Activated naive CD4-positive, alpha-beta T cell treated with anti-CD3 and anti-CD28 coated beads, Interleukin-2, amount 50 U/mL, for 24 hours (primary cell): ENCODE results near the gene SDHAF4.
"Not testable (repeated sequence)": the region's sequence is repeated elsewhere in the genome, so short reads cannot be mapped to it uniquely, and the experiment has no call there.

ENCODE experiments used
- H3K27ac Mint-ChIP-seq: one replicate; pipeline ENCODE4 v1.8.0; 2021; ENCODE audit warnings: mild to moderate bottlenecking, mixed read lengths
- H3K27me3 Mint-ChIP-seq: one replicate; pipeline ENCODE4 v1.8.0; 2021; ENCODE audit warnings: mixed read lengths
- H3K36me3 Mint-ChIP-seq: one replicate; pipeline ENCODE4 v1.8.0; 2021; ENCODE audit warnings: mixed read lengths
- H3K4me1 Mint-ChIP-seq: one replicate; pipeline ENCODE4 v1.8.0; 2021; ENCODE audit warnings: mixed read lengths
- H3K4me3 Mint-ChIP-seq: one replicate; pipeline ENCODE4 v1.8.0; 2021; ENCODE audit warnings: mild to moderate bottlenecking, mixed read lengths
- H3K9me3 Mint-ChIP-seq: one replicate; pipeline ENCODE4 v1.8.0; 2021; ENCODE audit warnings: mixed read lengths

The SDHAF4 gene

GRCh38 chr6:70566751-70567382 lies at the start of gene SDHAF4:
Gene SDHAF4, plus strand, starts transcription at chr6:70566930. Its CDS starts 11 bp downstream, at chr6:70566941.
- H3K9me3 Mint-ChIP-seq = no peaks in the 10 kb centered on the region
- peak within 1 kb of the TSS; percentile 89 for H3K4me3 Mint-ChIP-seq
- H3K36me3 Mint-ChIP-seq = peaks cover 4% of the 10 kb centered on the region
- peaks cover 19% of the 10 kb centered on the region for H3K4me1 Mint-ChIP-seq
- H3K27ac Mint-ChIP-seq = peak within 1 kb of the TSS; percentile 92
- no peaks in the 10 kb centered on the region for H3K27me3 Mint-ChIP-seq

- peaks cover 1% of the 10 kb centered on the region for H3K36me3 Mint-ChIP-seq
- H3K9me3 Mint-ChIP-seq = no peaks in the 10 kb centered on the region
- peaks cover 9% of the 10 kb centered on the region for H3K4me1 Mint-ChIP-seq
- H3K27ac Mint-ChIP-seq = no peak overlapping the region
- H3K27me3 Mint-ChIP-seq = no peaks in the 10 kb centered on the region
- H3K4me3 Mint-ChIP-seq = no peak overlapping the region
Measured at GRCh38 chr6:70518723-70519122, 48.0 kb upstream of the SDHAF4 start.

- Mint-ChIP-seq H3K36me3 (peaks cover 3% of the 10 kb centered on the region), H3K4me1 (peaks cover 9% of the 10 kb centered on the region), H3K4me3 (no peak overlapping the region), H3K27ac (no peak overlapping the region), H3K27me3 (no peaks in the 10 kb centered on the region), H3K9me3 (no peaks in the 10 kb centered on the region)
Measured at GRCh38 chr6:70520575-70520974, 46.2 kb upstream of the SDHAF4 start.

GRCh38 chr6:70524721-70525286 lies 41.9 kb upstream of the SDHAF4 start:
- no peaks in the 10 kb centered on the region for H3K4me1 Mint-ChIP-seq
- peaks cover 4% of the 10 kb centered on the region for H3K36me3 Mint-ChIP-seq
- H3K27ac Mint-ChIP-seq = no peak overlapping the region
- no peaks in the 10 kb centered on the region for H3K9me3 Mint-ChIP-seq
- no peak overlapping the region for H3K4me3 Mint-ChIP-seq
- H3K27me3 Mint-ChIP-seq = no peaks in the 10 kb centered on the region

- no peaks in the 10 kb centered on the region for H3K27me3 Mint-ChIP-seq
- H3K9me3 Mint-ChIP-seq = no peaks in the 10 kb centered on the region
- peaks cover 4% of the 10 kb centered on the region for H3K36me3 Mint-ChIP-seq
- no peak overlapping the region for H3K27ac Mint-ChIP-seq
- H3K4me3 Mint-ChIP-seq = no peak overlapping the region
- no peaks in the 10 kb centered on the region for H3K4me1 Mint-ChIP-seq
Measured at GRCh38 chr6:70527071-70527737, 39.5 kb upstream of the SDHAF4 start.

GRCh38 chr6:70530023-70530422 lies 36.7 kb upstream of the SDHAF4 start:
- H3K36me3 Mint-ChIP-seq = peaks cover 4% of the 10 kb centered on the region
- no peaks in the 10 kb centered on the region for H3K4me1 Mint-ChIP-seq
- H3K27ac Mint-ChIP-seq = no peak overlapping the region
- H3K4me3 Mint-ChIP-seq = no peak overlapping the region
- no peaks in the 10 kb centered on the region for H3K9me3 Mint-ChIP-seq
- no peaks in the 10 kb centered on the region for H3K27me3 Mint-ChIP-seq

GRCh38 chr6:70531133-70531532 lies 35.6 kb upstream of the SDHAF4 start:
- no peak overlapping the region for H3K27ac Mint-ChIP-seq
- no peaks in the 10 kb centered on the region for H3K4me1 Mint-ChIP-seq
- no peaks in the 10 kb centered on the region for H3K9me3 Mint-ChIP-seq
- H3K4me3 Mint-ChIP-seq = no peak overlapping the region
- no peaks in the 10 kb centered on the region for H3K27me3 Mint-ChIP-seq
- H3K36me3 Mint-ChIP-seq = peaks cover 4% of the 10 kb centered on the region

GRCh38 chr6:70537266-70537665 lies 29.5 kb upstream of the SDHAF4 start:
- no peaks in the 10 kb centered on the region for H3K4me1 Mint-ChIP-seq
- no peaks in the 10 kb centered on the region for H3K9me3 Mint-ChIP-seq
- no peak overlapping the region for H3K27ac Mint-ChIP-seq
- H3K27me3 Mint-ChIP-seq = no peaks in the 10 kb centered on the region
- H3K4me3 Mint-ChIP-seq = no peak overlapping the region
- peaks cover 8% of the 10 kb centered on the region for H3K36me3 Mint-ChIP-seq

GRCh38 chr6:70538376-70538775 lies 28.4 kb upstream of the SDHAF4 start:
- no peak overlapping the region for H3K27ac Mint-ChIP-seq
- no peaks in the 10 kb centered on the region for H3K27me3 Mint-ChIP-seq
- no peaks in the 10 kb centered on the region for H3K9me3 Mint-ChIP-seq
- H3K4me3 Mint-ChIP-seq = no peak overlapping the region
- no peaks in the 10 kb centered on the region for H3K4me1 Mint-ChIP-seq
- H3K36me3 Mint-ChIP-seq = peaks cover 5% of the 10 kb centered on the region

- H3K36me3 Mint-ChIP-seq = peaks cover 1% of the 10 kb centered on the region
Measured at GRCh38 chr6:70547313-70547712, 19.4 kb upstream of the SDHAF4 start.

GRCh38 chr6:70547905-70548304 lies 18.8 kb upstream of the SDHAF4 start:
- H3K9me3 Mint-ChIP-seq = no peaks in the 10 kb centered on the region
- no peak overlapping the region for H3K4me3 Mint-ChIP-seq
- H3K27ac Mint-ChIP-seq = no peak overlapping the region
- H3K36me3 Mint-ChIP-seq = peaks cover 1% of the 10 kb centered on the region
- H3K27me3 Mint-ChIP-seq = no peaks in the 10 kb centered on the region
- H3K4me1 Mint-ChIP-seq = no peaks in the 10 kb centered on the region

More at GRCh38 chr6:70547313-70547712, 19.4 kb upstream of the SDHAF4 start:
- H3K27me3 Mint-ChIP-seq = no peaks in the 10 kb centered on the region
- no peaks in the 10 kb centered on the region for H3K9me3 Mint-ChIP-seq
- H3K4me1 Mint-ChIP-seq = no peaks in the 10 kb centered on the region
- H3K4me3 Mint-ChIP-seq = no peak overlapping the region
- H3K27ac Mint-ChIP-seq = no peak overlapping the region

GRCh38 chr6:70549327-70549726 lies 17.4 kb upstream of the SDHAF4 start:
- Mint-ChIP-seq H3K4me3 (no peak overlapping the region), H3K9me3 (no peaks in the 10 kb centered on the region), H3K27me3 (no peaks in the 10 kb centered on the region), H3K27ac (no peak overlapping the region), H3K4me1 (no peaks in the 10 kb centered on the region), H3K36me3 (peaks cover 1% of the 10 kb centered on the region)

GRCh38 chr6:70551566-70551965 lies 15.2 kb upstream of the SDHAF4 start:
- Mint-ChIP-seq H3K27ac (no peak overlapping the region), H3K36me3 (peaks cover 1% of the 10 kb centered on the region), H3K9me3 (no peaks in the 10 kb centered on the region), H3K4me1 (no peaks in the 10 kb centered on the region), H3K4me3 (no peak overlapping the region), H3K27me3 (no peaks in the 10 kb centered on the region)

- not testable (repeated sequence) for H3K36me3 Mint-ChIP-seq, H3K4me3 Mint-ChIP-seq, H3K9me3 Mint-ChIP-seq, H3K27ac Mint-ChIP-seq, H3K4me1 Mint-ChIP-seq, H3K27me3 Mint-ChIP-seq
Measured at GRCh38 chr6:70552286-70552940, 14.3 kb upstream of the SDHAF4 start.

GRCh38 chr6:70552974-70553373 lies 13.8 kb upstream of the SDHAF4 start:
- peaks cover 5% of the 10 kb centered on the region for H3K4me1 Mint-ChIP-seq
- no peak overlapping the region for H3K27ac Mint-ChIP-seq
- H3K9me3 Mint-ChIP-seq = no peaks in the 10 kb centered on the region
- H3K27me3 Mint-ChIP-seq = no peaks in the 10 kb centered on the region
- peaks cover 4% of the 10 kb centered on the region for H3K36me3 Mint-ChIP-seq
- no peak overlapping the region for H3K4me3 Mint-ChIP-seq

- Mint-ChIP-seq H3K9me3 (no peaks in the 10 kb centered on the region), H3K36me3 (peaks cover 3% of the 10 kb centered on the region), H3K27me3 (no peaks in the 10 kb centered on the region), H3K4me3 (no peak overlapping the region), H3K27ac (peak overlapping the region; percentile 43), H3K4me1 (peaks cover 8% of the 10 kb centered on the region)
Measured at GRCh38 chr6:70557998-70558397, 8.7 kb upstream of the SDHAF4 start.
